ACC112 (cell line): Measurements from ENCODE around the gene H2BW2.
"Not testable (repeated sequence)": the region's sequence is repeated elsewhere in the genome, so short reads cannot be mapped to it uniquely, and the experiment has no call there.

Experiments used
- H2AFZ ChIP-seq: fragments of 200-600 bp; sonication (generic); one replicate; pipeline ENCODE4 v1.6.0; 2017; ENCODE audit warnings: antibody characterized with exemption, low read length; ENCODE audit not compliant: unreplicated experiment
- H3K27ac ChIP-seq: fragments of 200-600 bp; sonication (generic); 2 replicates; pipeline ENCODE4 v1.5.1; 2014; ENCODE audit warnings: low read depth, mild to moderate bottlenecking, antibody characterized with exemption, low read length, moderate library complexity
- H3K27me3 ChIP-seq: fragments of 200-600 bp; sonication (generic); 2 replicates; pipeline ENCODE4 v1.6.1; 2014; ENCODE audit warnings: mild to moderate bottlenecking, antibody characterized with exemption, low read length, moderate library complexity, mixed read lengths; ENCODE audit not compliant: insufficient read depth
- H3K36me3 ChIP-seq: fragments of 200-600 bp; sonication (generic); 2 replicates; pipeline ENCODE4 v1.6.1; 2016; ENCODE audit warnings: mild to moderate bottlenecking, antibody characterized with exemption, low read length, moderate library complexity, mixed read lengths; ENCODE audit not compliant: insufficient read depth
- H3K4me1 ChIP-seq: fragments of 200-600 bp; sonication (generic); one replicate; pipeline ENCODE4 v1.6.1; 2016; ENCODE audit warnings: low read length, mixed read lengths; ENCODE audit not compliant: insufficient read depth, unreplicated experiment, control insufficient read depth
- H3K4me3 ChIP-seq: fragments of 200-600 bp; sonication (generic); 2 replicates; pipeline ENCODE4 v1.5.1; 2014; ENCODE audit warnings: mild to moderate bottlenecking, low read depth, low read length
- H3K79me2 ChIP-seq: fragments of 200-600 bp; sonication (generic); one replicate; pipeline ENCODE4 v1.6.0; 2016; ENCODE audit warnings: low read length; ENCODE audit not compliant: control insufficient read depth, unreplicated experiment, insufficient read depth

The H2BW2 gene

GRCh38 chrX:104039689-104040505 lies at the start of gene H2BW2:
Gene H2BW2, plus strand, starts transcription at chrX:104039956. Its CDS starts 39 bp downstream, at chrX:104039995.
- Histone ChIP-seq H3K4me1 (no peaks in the 10 kb centered on the region), H2AFZ (no peak within 1 kb of the TSS), H3K4me3 (no peak within 1 kb of the TSS), H3K36me3 (no peaks in the 10 kb centered on the region), H3K27me3 (peaks cover 35% of the 10 kb centered on the region), H3K27ac (no peak within 1 kb of the TSS), H3K79me2 (no peaks in the 10 kb centered on the region)

GRCh38 chrX:103999234-103999633 lies 40.5 kb upstream of the H2BW2 start:
- Histone ChIP-seq H3K27me3 (peaks cover 40% of the 10 kb centered on the region), H3K4me3 (no peak overlapping the region), H3K36me3 (no peaks in the 10 kb centered on the region), H3K79me2 (no peaks in the 10 kb centered on the region), H2AFZ (no peak overlapping the region), H3K27ac (no peak overlapping the region), H3K4me1 (no peaks in the 10 kb centered on the region)

- H3K4me1 ChIP-seq, result no peaks in the 10 kb centered on the region
Observed at GRCh38 chrX:104008831-104009230, 30.9 kb upstream of the H2BW2 start.

GRCh38 chrX:104013158-104013557 lies 26.6 kb upstream of the H2BW2 start:
- Histone ChIP-seq H2AFZ (no peak overlapping the region), H3K27me3 (0 out of 2 replicates have a peak, but pooled peaks cover 2% of the 10 kb centered on the region), H3K4me1 (no peaks in the 10 kb centered on the region), H3K79me2 (no peaks in the 10 kb centered on the region), H3K27ac (no peak overlapping the region), H3K4me3 (no peak overlapping the region), H3K36me3 (no peaks in the 10 kb centered on the region)

More at GRCh38 chrX:104008831-104009230, 30.9 kb upstream of the H2BW2 start:
- no peak overlapping the region for H3K27ac ChIP-seq
- H3K36me3 ChIP-seq, result no peaks in the 10 kb centered on the region
- no peaks in the 10 kb centered on the region for H3K79me2 ChIP-seq
- 0 out of 2 replicates have a peak, but pooled peaks cover 2% of the 10 kb centered on the region for H3K27me3 ChIP-seq
- H2AFZ ChIP-seq, result no peak overlapping the region
- no peak overlapping the region for H3K4me3 ChIP-seq

GRCh38 chrX:104013606-104014005 lies 26.1 kb upstream of the H2BW2 start, which contains the start of gene H2BW1:
Gene H2BW1, minus strand, starts transcription at chrX:104013708. Its CDS starts 132 bp downstream, at chrX:104013576.
- no peaks in the 10 kb centered on the region for H3K4me1 ChIP-seq
- 0 out of 2 replicates have a peak, but pooled peaks cover 2% of the 10 kb centered on the region for H3K27me3 ChIP-seq
- no peaks in the 10 kb centered on the region for H3K36me3 ChIP-seq
- H3K79me2 ChIP-seq, result no peaks in the 10 kb centered on the region
- no peak within 1 kb of the TSS for H3K27ac ChIP-seq
- H3K4me3 ChIP-seq, result no peak within 1 kb of the TSS
- no peak within 1 kb of the TSS for H2AFZ ChIP-seq

GRCh38 chrX:104015576-104015975 lies 24.2 kb upstream of the H2BW2 start:
- not testable (repeated sequence) for H3K4me1 ChIP-seq, H2AFZ ChIP-seq, H3K4me3 ChIP-seq, H3K27ac ChIP-seq, H3K79me2 ChIP-seq, H3K27me3 ChIP-seq, H3K36me3 ChIP-seq

- no peaks in the 10 kb centered on the region for H3K4me1 ChIP-seq
- no peak overlapping the region for H2AFZ ChIP-seq
- no peaks in the 10 kb centered on the region for H3K36me3 ChIP-seq
- H3K27me3 ChIP-seq, result peaks cover 14% of the 10 kb centered on the region; the same call in 1 of the 2 replicates
- no peak overlapping the region for H3K4me3 ChIP-seq
- no peaks in the 10 kb centered on the region for H3K79me2 ChIP-seq
- H3K27ac ChIP-seq, result no peak overlapping the region
Observed at GRCh38 chrX:104018126-104018525, 21.6 kb upstream of the H2BW2 start.

GRCh38 chrX:104041003-104041402 lies 1.2 kb downstream of the H2BW2 start:
- Histone ChIP-seq H3K36me3 (no peaks in the 10 kb centered on the region), H3K79me2 (no peaks in the 10 kb centered on the region), H3K4me3 (no peak overlapping the region), H2AFZ (no peak overlapping the region), H3K27ac (no peak overlapping the region), H3K27me3 (peaks cover 29% of the 10 kb centered on the region), H3K4me1 (no peaks in the 10 kb centered on the region)

GRCh38 chrX:104045642-104046041 lies 5.9 kb downstream of the H2BW2 start:
- Histone ChIP-seq H3K27me3 (peaks cover 10% of the 10 kb centered on the region), H3K79me2 (no peaks in the 10 kb centered on the region), H3K36me3 (no peaks in the 10 kb centered on the region), H2AFZ (no peak overlapping the region), H3K4me1 (no peaks in the 10 kb centered on the region), H3K4me3 (no peak overlapping the region), H3K27ac (no peak overlapping the region)

GRCh38 chrX:104047171-104047570 lies 7.4 kb downstream of the H2BW2 start:
- Histone ChIP-seq H3K36me3 (no peaks in the 10 kb centered on the region), H3K4me1 (no peaks in the 10 kb centered on the region), H3K4me3 (no peak overlapping the region), H2AFZ (no peak overlapping the region), H3K27ac (no peak overlapping the region), H3K79me2 (no peaks in the 10 kb centered on the region), H3K27me3 (peaks cover 10% of the 10 kb centered on the region; the same call in 1 of the 2 replicates)

- H3K27ac ChIP-seq, H3K36me3 ChIP-seq, H3K4me3 ChIP-seq, H3K4me1 ChIP-seq, H2AFZ ChIP-seq, H3K27me3 ChIP-seq, H3K79me2 ChIP-seq: not testable (repeated sequence)
Observed at GRCh38 chrX:104054956-104055355, 15.2 kb downstream of the H2BW2 start.
